Measurements from ENCODE around the gene PGS1. TPM values are rescaled to one million over a fixed set of nuclear protein-coding genes. Genes with fewer than 3 reads are reported as not detected.

Gene PGS1
- total RNA-seq, 1 donor from 2014 or later = 50.2 TPM

DNA sequence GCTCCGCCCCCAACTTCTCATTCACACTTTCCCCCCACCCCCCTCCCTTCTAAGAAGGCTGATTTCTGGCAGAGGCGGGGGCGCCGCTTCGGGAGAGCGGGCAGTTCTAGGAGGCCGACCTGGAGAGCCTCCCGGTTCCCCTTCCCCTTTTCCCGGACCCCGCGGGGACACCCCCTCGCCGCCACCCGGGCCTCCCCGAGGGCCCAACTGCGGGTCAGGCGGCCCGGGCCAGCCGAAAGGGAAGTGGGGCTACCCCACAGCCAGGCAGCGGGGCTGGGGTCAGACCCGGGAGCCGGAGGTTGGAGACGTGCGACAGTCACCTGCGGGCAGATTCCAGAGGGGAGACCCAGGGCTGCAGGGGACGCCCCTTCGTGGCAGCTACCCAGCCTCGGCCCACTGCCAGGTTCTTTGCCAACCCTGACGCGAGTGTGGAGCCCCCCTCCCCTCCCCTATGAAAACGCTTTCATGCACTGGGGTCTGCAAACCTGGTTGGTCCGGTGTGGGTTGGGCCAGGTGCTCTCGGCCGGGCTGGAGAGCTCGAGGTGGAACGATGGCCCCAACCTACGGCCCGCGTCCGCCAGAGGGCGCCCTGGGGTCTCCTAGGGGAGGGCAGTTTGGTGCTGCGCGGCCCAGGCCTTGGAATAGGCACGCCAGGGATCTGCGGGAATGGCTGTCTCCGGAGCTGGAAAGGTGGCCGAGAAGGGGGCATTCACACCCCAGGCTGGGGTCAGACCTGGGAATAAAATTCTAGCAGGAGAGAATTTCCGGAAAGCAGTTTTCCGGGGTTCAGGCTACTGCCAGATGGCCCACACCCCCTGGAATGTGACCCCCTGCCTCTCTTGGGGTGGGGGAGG, 17.9 kb upstream of the PGS1 start:
- no peaks in the 10 kb centered on the region for H3K36me3 Mint-ChIP-seq (ENCODE audit: unreplicated experiment)
- no peaks in the 10 kb centered on the region for H3K9me3 Mint-ChIP-seq (ENCODE audit: unreplicated experiment)
- peak overlapping the region; percentile 79 for H3K4me3 Mint-ChIP-seq (ENCODE audit: unreplicated experiment)
- H3K4me1 Mint-ChIP-seq (ENCODE audit: low read depth, unreplicated experiment) = peaks cover 10% of the 10 kb centered on the region
- peaks cover 11% of the 10 kb centered on the region for H3K27me3 Mint-ChIP-seq (ENCODE audit: unreplicated experiment)
- peak; percentile 95 for TF ChIP-seq CTCF (IDR thresholded peaks at IDR 0.05; ENCODE audit: partially characterized antibody, unreplicated experiment)
- no peak overlapping the region for H3K27ac Mint-ChIP-seq (ENCODE audit: unreplicated experiment)
- peak; percentile 98 for DNase-seq

DNA sequence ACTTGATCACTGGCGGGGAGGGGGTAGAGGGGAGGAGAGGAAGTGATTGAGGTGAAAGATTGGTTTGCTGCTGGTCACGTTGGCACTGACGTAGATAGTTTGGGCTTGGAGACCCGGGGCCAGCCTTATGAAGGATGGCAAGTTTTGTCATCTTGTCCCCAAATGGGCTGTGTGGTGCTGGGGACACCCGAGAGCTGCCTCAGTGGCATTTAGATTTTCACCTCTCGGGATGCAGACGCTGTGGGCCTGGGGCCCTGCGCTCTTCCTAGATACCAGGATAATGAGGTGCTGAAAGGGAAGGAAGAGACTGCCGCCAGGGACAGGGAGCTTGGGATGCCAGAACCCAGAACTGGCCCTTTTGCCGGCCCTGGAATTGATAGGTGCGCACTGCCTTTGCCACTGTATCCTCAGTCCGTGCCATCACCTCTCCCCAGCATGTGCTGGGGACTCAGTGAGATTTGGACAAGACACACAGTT, 17.2 kb upstream of the PGS1 start:
- Mint-ChIP-seq H3K36me3 (ENCODE audit: unreplicated experiment) (no peaks in the 10 kb centered on the region), H3K27me3 (ENCODE audit: unreplicated experiment) (peaks cover 8% of the 10 kb centered on the region), H3K4me1 (ENCODE audit: low read depth, unreplicated experiment) (peaks cover 16% of the 10 kb centered on the region), H3K4me3 (ENCODE audit: unreplicated experiment) (peak overlapping the region; percentile 79), H3K9me3 (ENCODE audit: unreplicated experiment) (no peaks in the 10 kb centered on the region), H3K27ac (ENCODE audit: unreplicated experiment) (no peak overlapping the region)
- TF ChIP-seq CTCF (IDR thresholded peaks at IDR 0.05; ENCODE audit: partially characterized antibody, unreplicated experiment) = no peak
- DNase-seq = no peak

- Mint-ChIP-seq H3K36me3 (ENCODE audit: unreplicated experiment) (no peaks in the 10 kb centered on the region), H3K4me1 (ENCODE audit: low read depth, unreplicated experiment) (peaks cover 17% of the 10 kb centered on the region), H3K27ac (ENCODE audit: unreplicated experiment) (no peak overlapping the region), H3K27me3 (ENCODE audit: unreplicated experiment) (peaks cover 8% of the 10 kb centered on the region), H3K4me3 (ENCODE audit: unreplicated experiment) (no peak overlapping the region), H3K9me3 (ENCODE audit: unreplicated experiment) (peaks cover 2% of the 10 kb centered on the region)
- DNase-seq = no peak
- no peak for TF ChIP-seq CTCF (IDR thresholded peaks at IDR 0.05; ENCODE audit: partially characterized antibody, unreplicated experiment)
These were observed 16.2 kb upstream of the PGS1 start for GRCh38 chr17:78362232-78362631.

DNA sequence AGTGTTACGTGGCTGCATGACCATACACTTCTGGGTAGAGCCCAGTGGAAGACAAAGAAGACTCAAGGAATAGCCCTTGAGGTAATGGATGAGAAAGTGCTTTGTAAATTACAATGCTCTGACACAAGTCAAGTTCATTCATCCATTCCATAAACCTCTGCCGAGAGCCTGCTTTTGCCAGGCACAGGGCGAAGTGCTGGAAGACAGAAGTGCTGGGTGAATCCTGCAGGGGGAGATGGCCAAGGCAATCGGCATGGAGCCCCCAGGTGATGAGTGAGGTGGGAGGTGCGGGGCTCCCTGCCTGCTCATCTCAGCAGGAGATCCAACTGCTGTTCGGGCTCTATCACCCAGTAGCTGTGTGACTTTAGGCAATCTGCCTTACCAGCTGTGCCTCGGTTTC, 15.8 kb upstream of the PGS1 start:
- Mint-ChIP-seq H3K27me3 (ENCODE audit: unreplicated experiment) (peaks cover 8% of the 10 kb centered on the region), H3K9me3 (ENCODE audit: unreplicated experiment) (peaks cover 2% of the 10 kb centered on the region), H3K4me1 (ENCODE audit: low read depth, unreplicated experiment) (peaks cover 17% of the 10 kb centered on the region), H3K36me3 (ENCODE audit: unreplicated experiment) (no peaks in the 10 kb centered on the region), H3K27ac (ENCODE audit: unreplicated experiment) (no peak overlapping the region), H3K4me3 (ENCODE audit: unreplicated experiment) (no peak overlapping the region)
- DNase-seq = no peak
- TF ChIP-seq CTCF (IDR thresholded peaks at IDR 0.05; ENCODE audit: partially characterized antibody, unreplicated experiment) = no peak

Measured in glutamatergic neuron (in vitro differentiated cells).